Loucy (cell line): ENCODE results near the gene HYAL4.
A peak's percentile ranks its signal among the peaks of the same experiment; 100 is the strongest.

ENCODE experiments used
- H2AFZ ChIP-seq: fragments of 200-600 bp; sonication (generic); 2 replicates; pipeline ENCODE4 v1.6.0; 2016; ENCODE audit warnings: antibody characterized with exemption, mild to moderate bottlenecking, low read length, moderate library complexity
- H3F3A ChIP-seq: fragments of 200-600 bp; 2 replicates; pipeline ENCODE4 v1.6.0; 2016; ENCODE audit warnings: antibody characterized with exemption, low read depth, mild to moderate bottlenecking
- H3K27me3 ChIP-seq: fragments of 200-600 bp; sonication (generic); 2 replicates; pipeline ENCODE4 v1.6.1; 2014; ENCODE audit warnings: low read length, mild to moderate bottlenecking; ENCODE audit not compliant: insufficient read depth, poor library complexity, severe bottlenecking
- H3K36me3 ChIP-seq: fragments of 200-600 bp; sonication (generic); 2 replicates; pipeline ENCODE4 v1.6.1; 2016; ENCODE audit warnings: low read length; ENCODE audit not compliant: insufficient read depth
- H3K4me1 ChIP-seq: fragments of 200-600 bp; sonication (generic); 2 replicates; pipeline ENCODE4 v1.5.1; 2014; ENCODE audit warnings: low read length, mild to moderate bottlenecking; ENCODE audit not compliant: insufficient read depth, poor library complexity, severe bottlenecking
- H3K4me2 ChIP-seq: fragments of 200-600 bp; sonication (generic); 2 replicates; pipeline ENCODE4 v1.6.0; 2014; ENCODE audit warnings: antibody characterized with exemption, low read length, low read depth, mild to moderate bottlenecking; ENCODE audit not compliant: poor library complexity, severe bottlenecking
- H3K4me3 ChIP-seq: fragments of 200-600 bp; sonication (generic); 2 replicates; pipeline ENCODE4 v1.5.1; 2014; ENCODE audit warnings: low read length, mild to moderate bottlenecking, mixed read lengths; ENCODE audit not compliant: poor library complexity, severe bottlenecking
- H3K79me2 ChIP-seq: fragments of 200-600 bp; sonication (generic); 2 replicates; pipeline ENCODE4 v1.6.1; 2014; ENCODE audit warnings: low read length; ENCODE audit not compliant: insufficient read depth
- H3K9ac ChIP-seq: fragments of 200-600 bp; sonication (generic); 2 replicates; pipeline ENCODE4 v1.6.0; 2014; ENCODE audit warnings: mild to moderate bottlenecking, low read depth, low read length, moderate library complexity; ENCODE audit not compliant: poor library complexity, severe bottlenecking
- H3K9me2 ChIP-seq: fragments of 200-600 bp; sonication (generic); replicated peaks from 2 replicates; pipeline ENCODE4 v1.6.1; 2016; ENCODE audit warnings: low read depth, low read length, mixed read lengths
- H3K9me3 ChIP-seq: fragments of 200-600 bp; sonication (generic); 2 replicates; pipeline ENCODE4 v1.6.1; 2014; ENCODE audit warnings: mild to moderate bottlenecking, antibody characterized with exemption, low read length, low read depth; ENCODE audit not compliant: insufficient read depth
- H4K20me1 ChIP-seq: fragments of 200-600 bp; sonication (generic); 2 replicates; pipeline ENCODE4 v1.6.0; 2014; ENCODE audit warnings: antibody characterized with exemption, low read length, mild to moderate bottlenecking; ENCODE audit not compliant: insufficient read depth, poor library complexity, severe bottlenecking
- CTCF ChIP-seq: fragments of 200-600 bp; sonication (generic); conservative IDR thresholded peaks from 2 replicates; pipeline ENCODE4 v1.5.1; 2014; ENCODE audit warnings: mild to moderate bottlenecking, antibody characterized with exemption, low read length
- EZH2phosphoT487 ChIP-seq: fragments of 200-600 bp; IDR thresholded peaks from 2 replicates; pipeline ENCODE4 v1.6.1; 2018; ENCODE audit warnings: antibody characterized with exemption, mild to moderate bottlenecking, moderate library complexity, borderline replicate concordance

Gene HYAL4

GRCh38 chr7:123797673-123798531, 47.1 kb upstream of the HYAL4 start:
- Histone ChIP-seq H3K9ac (no peak overlapping the region), H3K27me3 (no peaks in the 10 kb centered on the region), H3F3A (no peaks in the 10 kb centered on the region), H3K9me3 (no peaks in the 10 kb centered on the region), H4K20me1 (no peaks in the 10 kb centered on the region), H3K9me2 (no peaks in the 10 kb centered on the region), H2AFZ (peak overlapping the region; percentile 42; the same call in 1 of the 2 replicates), H3K79me2 (no peaks in the 10 kb centered on the region), H3K4me1 (no peaks in the 10 kb centered on the region), H3K4me2 (no peak overlapping the region), H3K4me3 (no peak overlapping the region), H3K36me3 (no peaks in the 10 kb centered on the region)
- TF ChIP-seq EZH2phosphoT487, result no peak
- peak; percentile 62 for TF ChIP-seq CTCF

- Histone ChIP-seq H3K36me3 (no peaks in the 10 kb centered on the region), H3K79me2 (no peaks in the 10 kb centered on the region), H3K9me3 (no peaks in the 10 kb centered on the region), H3F3A (no peaks in the 10 kb centered on the region), H3K4me2 (no peak overlapping the region), H3K4me1 (no peaks in the 10 kb centered on the region), H2AFZ (peak overlapping the region; percentile 42; the same call in 1 of the 2 replicates), H3K4me3 (no peak overlapping the region), H3K9me2 (no peaks in the 10 kb centered on the region), H3K27me3 (no peaks in the 10 kb centered on the region), H3K9ac (no peak overlapping the region), H4K20me1 (no peaks in the 10 kb centered on the region)
- TF ChIP-seq EZH2phosphoT487 (no peak), CTCF (no peak)
These were observed 46.3 kb upstream of the HYAL4 start for GRCh38 chr7:123798532-123799188.

GRCh38 chr7:123802249-123802648, 42.7 kb upstream of the HYAL4 start:
- H4K20me1 ChIP-seq, result no peaks in the 10 kb centered on the region
- H3F3A ChIP-seq, result no peaks in the 10 kb centered on the region
- H3K9ac ChIP-seq, result no peak overlapping the region
- no peaks in the 10 kb centered on the region for H3K27me3 ChIP-seq
- H3K36me3 ChIP-seq, result no peaks in the 10 kb centered on the region
- H3K79me2 ChIP-seq, result no peaks in the 10 kb centered on the region
- no peaks in the 10 kb centered on the region for H3K9me2 ChIP-seq
- no peak overlapping the region for H2AFZ ChIP-seq
- H3K4me2 ChIP-seq, result no peak overlapping the region
- no peak for TF ChIP-seq CTCF
- no peaks in the 10 kb centered on the region for H3K4me1 ChIP-seq
- no peaks in the 10 kb centered on the region for H3K9me3 ChIP-seq
- no peak overlapping the region for H3K4me3 ChIP-seq
